ENCODE results near the gene AGAP3.

Gene AGAP3

DNA sequence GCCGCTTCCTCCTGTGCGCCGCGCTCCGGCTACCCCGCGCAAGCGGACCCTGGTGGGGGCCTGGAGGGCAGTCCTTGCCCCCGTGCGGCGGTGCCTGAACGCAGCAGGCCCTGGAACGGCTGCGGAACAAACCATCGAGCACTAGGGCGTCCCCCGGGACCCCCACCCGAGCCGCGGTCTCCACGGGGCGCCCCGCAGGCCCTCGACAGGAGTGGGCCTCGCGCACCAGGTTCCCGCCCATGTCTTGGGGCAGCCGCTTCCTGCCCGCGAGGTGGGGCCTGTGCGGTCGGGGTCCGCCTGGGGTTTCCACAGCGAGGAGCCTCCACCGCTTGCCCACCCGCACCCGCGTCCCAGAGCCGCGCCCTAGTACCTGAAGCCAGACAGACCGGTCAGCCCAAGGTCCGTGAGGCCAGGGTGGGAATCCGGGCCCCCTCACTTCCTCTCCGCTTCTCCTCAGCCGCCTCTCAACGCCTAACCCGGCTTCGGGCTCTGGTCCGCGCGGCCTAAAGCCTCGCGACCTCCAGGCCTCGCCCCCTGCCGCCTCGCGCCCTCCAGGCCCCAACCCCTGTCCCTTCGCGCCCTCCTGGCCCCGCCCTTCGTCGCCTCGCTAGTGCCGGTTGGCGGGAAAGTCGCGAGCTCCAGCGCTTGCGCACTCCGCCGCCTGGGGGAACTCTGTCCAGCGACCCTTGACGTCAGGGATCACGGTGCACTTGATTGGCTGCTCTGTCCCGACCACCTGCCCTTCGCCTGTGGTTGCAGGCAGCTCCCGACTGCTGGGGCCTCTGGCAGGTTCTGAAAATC lies 88.2 kb downstream of the AGAP3 start:
- no peak for DNase-seq (ENCODE audit: low read depth, low spot score)
- in situ Hi-C loops (cut with HindIII; ENCODE audit: low sequenced_read_pairs), result no loop called here
- no peak overlapping the region for H3K4me3 ChIP-seq (ENCODE audit: low read depth, low read length)
- TF ChIP-seq, protein P1, sequence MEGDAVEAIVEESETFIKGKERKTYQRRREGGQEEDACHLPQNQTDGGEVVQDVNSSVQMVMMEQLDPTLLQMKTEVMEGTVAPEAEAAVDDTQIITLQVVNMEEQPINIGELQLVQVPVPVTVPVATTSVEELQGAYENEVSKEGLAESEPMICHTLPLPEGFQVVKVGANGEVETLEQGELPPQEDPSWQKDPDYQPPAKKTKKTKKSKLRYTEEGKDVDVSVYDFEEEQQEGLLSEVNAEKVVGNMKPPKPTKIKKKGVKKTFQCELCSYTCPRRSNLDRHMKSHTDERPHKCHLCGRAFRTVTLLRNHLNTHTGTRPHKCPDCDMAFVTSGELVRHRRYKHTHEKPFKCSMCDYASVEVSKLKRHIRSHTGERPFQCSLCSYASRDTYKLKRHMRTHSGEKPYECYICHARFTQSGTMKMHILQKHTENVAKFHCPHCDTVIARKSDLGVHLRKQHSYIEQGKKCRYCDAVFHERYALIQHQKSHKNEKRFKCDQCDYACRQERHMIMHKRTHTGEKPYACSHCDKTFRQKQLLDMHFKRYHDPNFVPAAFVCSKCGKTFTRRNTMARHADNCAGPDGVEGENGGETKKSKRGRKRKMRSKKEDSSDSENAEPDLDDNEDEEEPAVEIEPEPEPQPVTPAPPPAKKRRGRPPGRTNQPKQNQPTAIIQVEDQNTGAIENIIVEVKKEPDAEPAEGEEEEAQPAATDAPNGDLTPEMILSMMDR (IDR thresholded peaks at IDR 0.05; ENCODE audit: low read depth, low read length), result no peak

DNA sequence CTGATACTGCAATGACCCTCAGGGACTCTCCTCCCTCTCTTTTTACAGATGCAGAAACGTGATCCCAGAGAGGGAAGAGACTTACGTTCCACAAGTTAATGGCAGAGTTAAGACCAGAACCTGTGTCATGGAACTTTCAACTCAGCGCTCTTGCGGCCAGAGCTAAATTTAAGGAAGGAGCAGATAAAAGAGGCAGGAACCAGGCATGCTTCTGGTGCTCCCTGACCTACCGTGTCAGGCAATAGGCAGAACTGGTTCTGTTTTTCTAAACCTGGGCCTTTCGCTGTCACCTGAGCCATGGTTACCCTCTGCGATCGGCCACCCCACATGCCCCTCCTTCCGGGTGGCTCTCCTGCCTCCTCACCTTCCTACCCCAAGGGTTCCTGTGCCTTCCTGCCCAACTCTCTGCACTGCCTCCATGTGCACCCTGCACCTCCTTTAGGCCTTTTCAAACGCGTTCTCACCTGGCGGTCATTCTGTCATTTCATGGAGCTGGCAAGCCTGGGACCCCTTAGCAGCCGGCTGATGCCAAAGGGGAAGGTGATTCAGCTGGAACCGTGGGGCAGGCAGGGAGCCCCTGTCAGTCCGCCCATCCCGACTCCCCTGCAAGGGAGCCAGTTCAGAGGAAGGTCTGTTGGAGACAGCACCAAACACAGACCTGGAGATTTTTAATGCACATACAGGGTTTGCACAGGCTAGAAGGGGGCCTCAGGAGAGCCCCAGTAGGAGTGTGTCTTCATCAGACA lies 88.9 kb downstream of the AGAP3 start:
- no peak overlapping the region for H3K4me3 ChIP-seq (ENCODE audit: low read depth, low read length)
- in situ Hi-C loops (cut with HindIII; ENCODE audit: low sequenced_read_pairs), result no loop called here
- TF ChIP-seq, protein P1 (IDR thresholded peaks at IDR 0.05; ENCODE audit: low read depth, low read length), result no peak
- no peak for DNase-seq (ENCODE audit: low read depth, low spot score)

DNA sequence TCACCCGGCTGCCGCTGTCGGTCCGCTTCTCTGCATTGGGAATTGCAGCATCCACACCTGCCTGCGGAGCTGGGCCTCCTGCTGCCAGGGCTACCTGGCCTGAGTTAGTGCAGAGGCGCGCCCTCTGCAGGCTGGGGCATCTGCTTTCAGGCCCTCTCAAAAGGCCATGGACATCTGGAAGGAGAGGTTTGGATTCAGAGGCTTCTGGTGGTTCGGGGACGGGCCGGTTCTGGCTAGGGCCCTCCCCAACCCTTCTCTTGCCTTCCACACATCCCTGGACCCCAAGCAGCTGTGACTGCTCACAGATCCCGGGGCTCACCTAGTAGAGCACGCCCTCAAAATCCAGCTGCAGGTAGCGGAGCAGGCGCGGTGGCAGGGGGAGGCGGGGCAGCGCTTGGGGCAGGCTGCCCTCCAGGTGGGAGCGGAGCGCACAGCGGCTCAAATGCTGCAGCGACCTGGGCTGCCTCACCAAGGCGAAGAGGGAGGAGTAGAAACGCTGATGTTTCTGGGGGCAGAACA lies 89.6 kb downstream of the AGAP3 start:
- DNase-seq (ENCODE audit: low read depth, low spot score), result no peak
- TF ChIP-seq, protein P1 (IDR thresholded peaks at IDR 0.05; ENCODE audit: low read depth, low read length), result no peak
- in situ Hi-C loops (cut with HindIII; ENCODE audit: low sequenced_read_pairs), result no loop called here
- no peak overlapping the region for H3K4me3 ChIP-seq (ENCODE audit: low read depth, low read length)

DNA sequence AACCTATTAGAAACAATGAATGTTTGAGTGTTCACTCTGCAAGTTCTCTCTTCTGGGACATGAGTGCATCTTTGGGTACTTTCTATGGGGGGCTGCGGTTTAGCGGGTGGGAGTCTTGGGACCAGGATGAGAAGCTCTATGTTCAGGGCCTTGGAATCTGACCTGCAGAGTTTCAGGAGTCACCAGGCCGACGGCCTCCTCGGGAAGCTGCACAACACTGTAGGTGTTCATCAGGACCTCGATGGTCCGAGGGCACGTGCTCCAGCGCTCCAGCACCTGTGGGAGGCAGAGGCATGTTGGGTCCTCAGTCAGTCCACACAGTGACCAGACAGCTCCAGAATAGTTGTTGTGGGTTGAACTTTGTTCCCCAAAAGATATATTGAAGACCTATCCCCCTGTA lies 90.1 kb downstream of the AGAP3 start:
- H3K4me3 ChIP-seq (ENCODE audit: low read depth, low read length), result no peak overlapping the region
- no peak for DNase-seq (ENCODE audit: low read depth, low spot score)
- TF ChIP-seq, protein P1 (IDR thresholded peaks at IDR 0.05; ENCODE audit: low read depth, low read length), result no peak
- in situ Hi-C loops (cut with HindIII; ENCODE audit: low sequenced_read_pairs), result no loop called here

DNA sequence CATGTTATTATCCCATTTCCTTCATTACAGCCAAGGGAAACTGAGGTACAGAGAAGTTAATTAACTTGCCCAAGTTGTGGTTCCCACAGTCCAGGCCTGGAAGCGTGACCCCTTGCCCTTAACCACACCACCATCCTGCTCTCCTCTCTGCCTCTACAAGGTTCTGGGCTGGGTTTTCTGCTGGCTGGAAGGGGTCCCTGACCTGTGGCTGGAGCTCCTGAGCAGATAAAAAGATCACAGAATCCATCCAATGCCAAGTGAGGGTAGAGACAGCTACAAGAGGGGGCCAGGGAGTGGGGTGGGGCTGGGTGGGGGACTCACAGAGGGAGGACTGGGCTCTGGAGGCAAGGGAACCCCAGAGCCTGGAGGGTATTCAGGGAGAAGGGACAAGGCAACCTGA lies 91.0 kb downstream of the AGAP3 start:
- no peak overlapping the region for H3K4me3 ChIP-seq (ENCODE audit: low read depth, low read length)
- in situ Hi-C loops (cut with HindIII; ENCODE audit: low sequenced_read_pairs), result no loop called here

DNA sequence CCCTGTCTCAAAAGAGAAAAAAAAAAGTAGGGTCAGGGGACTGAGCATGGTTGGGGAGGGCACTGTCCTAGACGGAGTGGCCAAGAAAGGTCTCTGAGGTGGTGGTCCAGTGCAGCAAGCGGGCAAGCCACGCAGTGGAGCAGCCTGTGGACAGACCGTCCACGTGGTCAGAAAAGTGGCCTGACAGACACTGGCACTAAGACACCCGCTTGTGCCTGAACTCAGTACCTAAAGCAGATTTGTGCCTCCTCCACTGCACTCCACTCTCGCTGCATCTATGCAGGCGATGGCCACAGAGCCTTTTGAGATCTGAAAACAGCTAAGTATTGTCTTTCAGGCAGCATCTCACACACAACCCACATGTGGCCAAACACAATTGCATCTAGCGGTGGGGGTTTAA lies 92.0 kb downstream of the AGAP3 start:
- DNase-seq (ENCODE audit: low read depth, low spot score), result no peak
- no peak overlapping the region for H3K4me3 ChIP-seq (ENCODE audit: low read depth, low read length)
- in situ Hi-C loops (cut with HindIII; ENCODE audit: low sequenced_read_pairs), result no loop called here
- TF ChIP-seq, protein P1 (IDR thresholded peaks at IDR 0.05; ENCODE audit: low read depth, low read length), result no peak

More for the DNA sequence above, 91.0 kb downstream of the AGAP3 start:
- no peak for DNase-seq (ENCODE audit: low read depth, low spot score)
- TF ChIP-seq, protein P1 (IDR thresholded peaks at IDR 0.05; ENCODE audit: low read depth, low read length), result no peak
